ENCODE measurements around the gene FAM98A. TPM values are rescaled to one million over a fixed set of nuclear protein-coding genes. Genes with fewer than 3 reads are reported as not detected.

Gene FAM98A
- total and polyA plus RNA-seq, 10 of the 15 experiments (the other 5 are each of a cell fraction or from before 2014, with no cell fraction given), result 29.7 to 231 (median 80.2) TPM

DNA sequence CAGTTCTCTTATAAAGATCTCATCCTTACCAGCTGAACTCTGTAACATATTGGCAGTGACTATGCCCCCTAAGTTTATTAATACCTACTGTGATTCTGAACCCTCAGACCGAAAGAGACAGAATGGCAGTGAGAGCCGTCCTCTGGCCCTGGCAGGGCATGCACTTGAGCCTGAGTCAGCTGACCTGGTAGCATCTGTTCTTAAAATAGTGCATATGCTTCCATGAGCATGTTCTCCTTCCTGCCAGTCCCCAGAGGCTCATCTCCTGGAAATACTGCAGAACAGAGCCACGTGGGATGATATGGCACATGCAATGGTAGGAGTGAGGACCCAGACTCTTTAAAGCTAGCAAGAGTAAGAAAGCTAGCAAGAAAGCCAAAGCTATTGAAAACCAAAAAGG, 63.7 kb downstream of the FAM98A start:
- FAIRE-seq, result no peak
- ATAC-seq, result no peak
- TF ChIP-seq MTA2 (IDR thresholded peaks at IDR 0.05; ENCODE audit: low read depth) (no peak), SIN3A (IDR thresholded peaks at IDR 0.05; ENCODE audit: low read depth, low read length) (no peak), BHLHE40 (IDR thresholded peaks at IDR 0.05; ENCODE audit: borderline replicate concordance in 1 of 2, low read depth in 2 of 2, low read length in 1 of 2) (no peak), BACH1 (IDR thresholded peaks at IDR 0.05; ENCODE audit: borderline replicate concordance) (no peak), SPI1 (IDR thresholded peaks at IDR 0.05; ENCODE audit: borderline replicate concordance, insufficient read depth, low read depth, low read length) (no peak), BRCA1 (IDR thresholded peaks at IDR 0.05; ENCODE audit: low read depth, low read length) (no peak), HDAC6 (IDR thresholded peaks at IDR 0.05; ENCODE audit: unreplicated experiment) (no peak), EGR1 (IDR thresholded peaks at IDR 0.05; ENCODE audit: borderline replicate concordance in 1 of 2, low read depth in 2 of 2, low read length in 2 of 2) (no peak), HCFC1 (IDR thresholded peaks at IDR 0.05; ENCODE audit: low read length) (no peak), CBFB (IDR thresholded peaks at IDR 0.05; ENCODE audit: low read depth) (no peak), POU2F2 (IDR thresholded peaks at IDR 0.05; ENCODE audit: borderline replicate concordance, low read depth, low read length) (no peak), ZNF207 (IDR thresholded peaks at IDR 0.05; ENCODE audit: borderline replicate concordance) (no peak)
- intact Hi-C loops (cut with micrococcal nuclease; ENCODE audit: unreplicated experiment), result no loop called here
- DNase-seq (ENCODE audit: low read depth, low spot score), result no peak
- no peak overlapping the region for H3K27ac ChIP-seq (ENCODE audit: control insufficient read depth, insufficient read depth)
- H3K9me3 ChIP-seq (replicated peaks; ENCODE audit: control insufficient read depth, insufficient read depth, low read length), result no peaks in the 10 kb centered on the region; the same call in 2 of the 3 replicates
- ChIA-PET SMC1A (ENCODE audit: uncharacterized antibody, unreplicated experiment) (interaction anchor here (1.0 kb wide), 2 partner anchors 10 to 11 kb away, joined by 3 read pairs; no protein-coding TSS in a partner anchor), RAD21 (ENCODE audit: unreplicated experiment) (interaction anchor here (0.6 to 1.1 kb wide), 2 partner anchors 37 to 190 kb away, joined by 3 read pairs; no protein-coding TSS in a partner anchor), CTCF (interaction anchor here (1.2 kb wide), 1 partner anchor 18 kb away, joined by 3 read pairs; no protein-coding TSS in a partner anchor), POLR2A (no interaction called here)
- H3K4me1 ChIP-seq (ENCODE audit: control insufficient read depth, insufficient read depth, low read length), result peaks cover 23% of the 10 kb centered on the region
- H3K4me2 ChIP-seq (ENCODE audit: control insufficient read depth, insufficient read depth), result no peak overlapping the region
- no peak overlapping the region for H2AFZ ChIP-seq (ENCODE audit: control insufficient read depth, low read depth, low read length)
- H3K36me3 ChIP-seq (ENCODE audit: control insufficient read depth in 2 of 2, insufficient read depth in 2 of 2, low read length in 1 of 2), result peaks cover 3 to 44% of the 10 kb centered on the region in 2 experiments
- H4K20me1 ChIP-seq (ENCODE audit: control insufficient read depth, insufficient read depth), result no peaks in the 10 kb centered on the region
- peaks cover 8% of the 10 kb centered on the region for H3K79me2 ChIP-seq (ENCODE audit: control insufficient read depth, insufficient read depth, low read length)
- H3K4me3 ChIP-seq, result no peak overlapping the region
- H3K9ac ChIP-seq (ENCODE audit: control insufficient read depth, insufficient read depth, low read length), result no peak overlapping the region
- BruUV-seq (replicated peaks), result no TSS peak
- H3K27me3 ChIP-seq (replicated peaks in 1 of 2; ENCODE audit: control insufficient read depth in 2 of 2, insufficient read depth in 2 of 2, low read length in 1 of 2), result no peaks in the 10 kb centered on the region
- 88% methylated on average over 3 of the region's 3 CpGs for WGBS (ENCODE audit: insufficient coverage, insufficient replicate concordance, low lambda C conversion rate, missing lambda C conversion rate)
- in situ Hi-C loops (cut with MboI), result no loop called here

Small RNAs within 50 kb of the gene (small RNA-seq; reads per million reads assigned to genes)
- gene ATP6V0E1P3, result not detected

Other genes starting within 250 kb of the FAM98A start
- gene RASGRP3, start 122.7 kb downstream of the FAM98A start, total RNA-seq (2014; rRNA removed), result 106 and 107 TPM in 2 replicates
- gene RASGRP3, start 122.7 kb downstream of the FAM98A start, total RNA-seq (2014; rRNA removed; fragmentation: Illumina TruSeq; extraction: Trizol), result 88.8 and 91.2 TPM in 2 replicates
- 61.7 and 64.5 TPM in 2 replicates for gene RASGRP3, start 122.7 kb downstream of the FAM98A start, total RNA-seq (2021)
- 42.2 and 46.6 TPM in 2 replicates for gene RASGRP3, start 122.7 kb downstream of the FAM98A start, polyA plus RNA-seq (2011; rRNA removed)
- gene RASGRP3, start 122.7 kb downstream of the FAM98A start, polyA plus RNA-seq (2014; fragmentation: Illumina TruSeq; extraction: Trizol), result 72.9 and 79.7 TPM in 2 replicates
- 10 to 100 TPM; 31.6 to 40.2 TPM for gene RASGRP3, start 122.7 kb downstream of the FAM98A start, polyA plus RNA-seq (2014; fragmentation: Nextera tagmentation; extraction: Ambion mirVana)
- gene RASGRP3, start 122.7 kb downstream of the FAM98A start, polyA plus RNA-seq (2014; rRNA removed), result 74.4 and 77.6 TPM in 2 replicates
- 10 to 100 TPM; 64.4 to 65.1 TPM for gene RASGRP3, start 122.7 kb downstream of the FAM98A start, polyA plus RNA-seq (2016; fragmentation: Nextera tagmentation; extraction: Ambion mirVana)